Activated CD4-positive, alpha-beta T cell treated with anti-CD3 and anti-CD28 coated beads for 36 hours (primary cell): ENCODE results near the gene MKNK2. TPM values are rescaled to one million over a fixed set of nuclear protein-coding genes. Genes with fewer than 3 reads are reported as not detected.

Experiments
- ATAC-seq: fragments of 200-7000 bp; cut with Tn5 transposase; one replicate; pipeline ENCODE4 v1.10.0; 2021; ENCODE audit warnings: mild to moderate bottlenecking, moderate library complexity
- CTCF ChIA-PET: fragments of 350-600 bp; sonication (Branson Sonifier 250); formaldehyde crosslinking; loops from one replicate; lab custom pipeline; 2021; ENCODE audit warnings: antibody characterized with exemption; lab: Charles Lee
- POLR2A ChIA-PET: fragments of 350-600 bp; sonication (Branson Sonifier 250); formaldehyde crosslinking; loops from one replicate; lab custom pipeline; 2021; ENCODE audit warnings: antibody characterized with exemption, inconsistent platforms; lab: Charles Lee
- DNase-seq: peaks from one replicate; pipeline ENCODE4 v3.0.0-alpha.2; 2020
- H3K27ac Mint-ChIP-seq: one replicate; pipeline ENCODE4 v1.8.0; 2021; ENCODE audit warnings: mixed read lengths
- H3K27me3 Mint-ChIP-seq: one replicate; pipeline ENCODE4 v1.8.0; 2021; ENCODE audit warnings: mixed read lengths
- H3K36me3 Mint-ChIP-seq: one replicate; pipeline ENCODE4 v1.8.0; 2021; ENCODE audit warnings: low read depth, mixed read lengths
- H3K4me1 Mint-ChIP-seq: one replicate; pipeline ENCODE4 v1.8.0; 2021; ENCODE audit warnings: mixed read lengths
- H3K4me3 Mint-ChIP-seq: one replicate; pipeline ENCODE4 v1.8.0; 2021; ENCODE audit warnings: mild to moderate bottlenecking, moderate library complexity, mixed read lengths
- H3K9me3 Mint-ChIP-seq: one replicate; pipeline ENCODE4 v1.8.0; 2021; ENCODE audit warnings: low read depth, mixed read lengths
- intact Hi-C, 2 experiments: fragments of 100-400 bp; cut with DNase I in 1 of 2; cut with micrococcal nuclease in 1 of 2; formaldehyde crosslinking; loops; one replicate each; pipeline versions ENCODE4 v1.14.2 to v1.15.1; 2022 to 2024; cut with DNase I, micrococcal nuclease
- total RNA-seq, 2 experiments: library from RNA; stranded (reverse); gene quantifications; one replicate each; pipeline ENCODE4 v1.2.3, GENCODE V29; 2021

Gene MKNK2
- total RNA-seq, 2 experiments from 2014 or later = 139 to 155 TPM

GRCh38 chr19:2041683-2042484 lies 9.2 kb downstream of the MKNK2 start:
- Mint-ChIP-seq H3K36me3 (peaks cover 21% of the 10 kb centered on the region), H3K9me3 (no peaks in the 10 kb centered on the region), H3K4me3 (peak overlapping the region; percentile 73), H3K4me1 (peaks cover 17% of the 10 kb centered on the region), H3K27ac (peak overlapping the region; percentile 88), H3K27me3 (no peaks in the 10 kb centered on the region)
- ChIA-PET POLR2A (interaction anchor here (0.6 to 2.9 kb wide), 10 partner anchors 8 to 434 kb away, joined by 3 to 20 read pairs (median 4); partner anchors contain the start of gene GADD45B), CTCF (interaction anchor here (0.5 to 1.3 kb wide), 5 partner anchors 10 to 271 kb away, joined by 3 to 5 read pairs (median 3); no protein-coding TSS in a partner anchor)
- DNase-seq (peak; percentile 100), ATAC-seq (peak; percentile 88)
- intact Hi-C loops = loop anchor here (1.0 to 2.0 kb wide), 11 partner anchors 8 to 227 kb away; partner anchors contain the start of genes ADAT3 (in 1 of the 2), AP3D1 (in 1 of the 2), DOT1L (in 1 of the 2) and IZUMO4 (in 1 of the 2)

- Mint-ChIP-seq H3K27me3 (no peaks in the 10 kb centered on the region), H3K4me1 (peaks cover 16% of the 10 kb centered on the region), H3K27ac (peak overlapping the region; percentile 88), H3K4me3 (peak overlapping the region; percentile 73), H3K36me3 (peaks cover 21% of the 10 kb centered on the region), H3K9me3 (no peaks in the 10 kb centered on the region)
- POLR2A ChIA-PET = interaction anchor here (0.6 to 2.9 kb wide), 3 partner anchors 9 to 64 kb away, joined by 3 to 20 read pairs (median 3); no protein-coding TSS in a partner anchor
- no peak for DNase-seq
- ATAC-seq = no peak
- intact Hi-C loops = no loop called here
- CTCF ChIA-PET = interaction anchor here (0.5 kb wide), 1 partner anchor 272 kb away, joined by 3 read pairs; no protein-coding TSS in a partner anchor
These were observed 9.7 kb downstream of the MKNK2 start for GRCh38 chr19:2041433-2041682.

GRCh38 chr19:2040647-2041432 lies 10.2 kb downstream of the MKNK2 start:
- no peaks in the 10 kb centered on the region for H3K9me3 Mint-ChIP-seq
- intact Hi-C loops = no loop called here
- peak overlapping the region; percentile 88 for H3K27ac Mint-ChIP-seq
- H3K4me1 Mint-ChIP-seq = peaks cover 16% of the 10 kb centered on the region
- CTCF ChIA-PET = interaction anchor here (0.5 kb wide), 1 partner anchor 272 kb away, joined by 3 read pairs; no protein-coding TSS in a partner anchor
- POLR2A ChIA-PET = interaction anchor here (0.6 to 2.9 kb wide), 3 partner anchors 8 to 64 kb away, joined by 3 to 20 read pairs (median 3); no protein-coding TSS in a partner anchor
- peak overlapping the region; percentile 73 for H3K4me3 Mint-ChIP-seq
- no peaks in the 10 kb centered on the region for H3K27me3 Mint-ChIP-seq
- peaks cover 21% of the 10 kb centered on the region for H3K36me3 Mint-ChIP-seq
- ATAC-seq (no peak), DNase-seq (no peak)

- Mint-ChIP-seq H3K27me3 (no peaks in the 10 kb centered on the region), H3K36me3 (peaks cover 21% of the 10 kb centered on the region), H3K4me3 (peak overlapping the region; percentile 73), H3K4me1 (peaks cover 19% of the 10 kb centered on the region), H3K9me3 (no peaks in the 10 kb centered on the region), H3K27ac (peak overlapping the region; percentile 37)
- CTCF ChIA-PET = interaction anchor here (1.6 kb wide), 1 partner anchor 29 kb away, joined by 3 read pairs; no protein-coding TSS in a partner anchor
- no peak for ATAC-seq
- intact Hi-C loops = loop anchor here in 1 of 2 experiments (5.0 kb wide), 1 partner anchor 112 kb away; the partner anchor contains the start of gene AP3D1
- POLR2A ChIA-PET = interaction anchor here (2.9 kb wide), 1 partner anchor 12 kb away, joined by 20 read pairs; no protein-coding TSS in a partner anchor
- no peak for DNase-seq
These were observed 10.9 kb downstream of the MKNK2 start for GRCh38 chr19:2039959-2040646.

- no peak for ATAC-seq
- peaks cover 23% of the 10 kb centered on the region for H3K4me1 Mint-ChIP-seq
These were observed 11.7 kb downstream of the MKNK2 start for GRCh38 chr19:2039089-2039958.

GRCh38 chr19:2038284-2039088 lies 12.6 kb downstream of the MKNK2 start:
- DNase-seq (no peak), ATAC-seq (no peak)
- Mint-ChIP-seq H3K4me1 (peaks cover 24% of the 10 kb centered on the region), H3K9me3 (no peaks in the 10 kb centered on the region), H3K27ac (no peak overlapping the region), H3K36me3 (peaks cover 20% of the 10 kb centered on the region), H3K4me3 (no peak overlapping the region), H3K27me3 (no peaks in the 10 kb centered on the region)
- intact Hi-C loops = loop anchor here in 1 of 2 experiments (5.0 kb wide), 1 partner anchor 114 kb away; the partner anchor contains the start of gene AP3D1
- POLR2A ChIA-PET = no interaction called here
- CTCF ChIA-PET = interaction anchor here (0.6 to 1.6 kb wide), 3 partner anchors 19 to 221 kb away, joined by 3 to 4 read pairs (median 3); no protein-coding TSS in a partner anchor

More at GRCh38 chr19:2039089-2039958, 11.7 kb downstream of the MKNK2 start:
- intact Hi-C loops = loop anchor here in 1 of 2 experiments (5.0 kb wide), 1 partner anchor 113 kb away; the partner anchor contains the start of gene AP3D1
- no peak for DNase-seq
- ChIA-PET POLR2A (interaction anchor here (2.9 kb wide), 1 partner anchor 13 kb away, joined by 20 read pairs; no protein-coding TSS in a partner anchor), CTCF (interaction anchor here (0.6 to 1.6 kb wide), 3 partner anchors 20 to 220 kb away, joined by 3 to 4 read pairs (median 3); no protein-coding TSS in a partner anchor)
- Mint-ChIP-seq H3K27ac (no peak overlapping the region), H3K27me3 (no peaks in the 10 kb centered on the region), H3K4me3 (peak overlapping the region; percentile 26), H3K9me3 (no peaks in the 10 kb centered on the region), H3K36me3 (peaks cover 21% of the 10 kb centered on the region)

- Mint-ChIP-seq H3K27ac (no peak overlapping the region), H3K9me3 (no peaks in the 10 kb centered on the region), H3K36me3 (peaks cover 17% of the 10 kb centered on the region), H3K4me3 (no peak overlapping the region), H3K27me3 (no peaks in the 10 kb centered on the region), H3K4me1 (peaks cover 26% of the 10 kb centered on the region)
- DNase-seq (no peak), ATAC-seq (no peak)
- ChIA-PET CTCF (no interaction called here), POLR2A (interaction anchor here (0.9 kb wide), 1 partner anchor 11 kb away, joined by 3 read pairs; no protein-coding TSS in a partner anchor)
- intact Hi-C loops = loop anchor here in 1 of 2 experiments (5.0 kb wide), 1 partner anchor 115 kb away; the partner anchor contains the start of gene AP3D1
These were observed 13.3 kb downstream of the MKNK2 start for GRCh38 chr19:2037651-2038255.

- Mint-ChIP-seq H3K4me1 (peaks cover 37% of the 10 kb centered on the region), H3K4me3 (no peak overlapping the region), H3K36me3 (peaks cover 14% of the 10 kb centered on the region), H3K9me3 (no peaks in the 10 kb centered on the region), H3K27me3 (no peaks in the 10 kb centered on the region), H3K27ac (no peak overlapping the region)
- ChIA-PET POLR2A (no interaction called here), CTCF (no interaction called here)
- DNase-seq = no peak
- intact Hi-C loops = loop anchor here in 1 of 2 experiments (5.0 kb wide), 1 partner anchor 116 kb away; the partner anchor contains the start of gene AP3D1
- ATAC-seq = no peak
These were observed 14.6 kb downstream of the MKNK2 start for GRCh38 chr19:2036424-2036823.

- peaks cover 31% of the 10 kb centered on the region for H3K4me1 Mint-ChIP-seq
- ChIA-PET CTCF (interaction anchor here (0.5 to 1.0 kb wide), 5 partner anchors 13 to 49 kb away, joined by 3 to 4 read pairs (median 4); no protein-coding TSS in a partner anchor), POLR2A (interaction anchor here (0.6 to 1.1 kb wide), 3 partner anchors 17 to 199 kb away, joined by 3 to 11 read pairs (median 4); partner anchors contain the start of gene MKNK2)
- intact Hi-C loops = loop anchor here (1.0 to 5.0 kb wide), 2 partner anchors 19 to 117 kb away; partner anchors contain the start of gene AP3D1 (in 1 of the 2)
- H3K4me3 Mint-ChIP-seq = no peak overlapping the region
- H3K9me3 Mint-ChIP-seq = no peaks in the 10 kb centered on the region
- DNase-seq = no peak
- peaks cover 10% of the 10 kb centered on the region for H3K36me3 Mint-ChIP-seq
- ATAC-seq = no peak
- H3K27me3 Mint-ChIP-seq = no peaks in the 10 kb centered on the region
- H3K27ac Mint-ChIP-seq = no peak overlapping the region
These were observed 15.5 kb downstream of the MKNK2 start for GRCh38 chr19:2035590-2035991.
